ENCODE results near the gene SGPP1.
"Not testable (repeated sequence)": the region's sequence is repeated elsewhere in the genome, so short reads cannot be mapped to it uniquely, and the experiment has no call there.

The SGPP1 gene

GRCh38 chr14:63644741-63645140, 83.1 kb downstream of the SGPP1 start:
- no peak for TF ChIP-seq POLR2AphosphoS5 (IDR thresholded peaks at IDR 0.05; ENCODE audit: low read depth, low read length)
- no peak for TF ChIP-seq POLR2A (IDR thresholded peaks at IDR 0.05; ENCODE audit: low read depth, low read length)
- no peak for TF ChIP-seq TAF1 (IDR thresholded peaks at IDR 0.05; ENCODE audit: borderline replicate concordance, low read depth, low read length)
- DNase-seq (ENCODE audit: insufficient read length) (no peak), FAIRE-seq (no peak)

GRCh38 chr14:63642656-63643382, 85.0 kb downstream of the SGPP1 start:
- TF ChIP-seq TAF1 (IDR thresholded peaks at IDR 0.05; ENCODE audit: borderline replicate concordance, low read depth, low read length): no peak
- no peak for TF ChIP-seq POLR2A (IDR thresholded peaks at IDR 0.05; ENCODE audit: low read depth, low read length)
- FAIRE-seq (peak; percentile 14), DNase-seq (ENCODE audit: insufficient read length) (no peak)

- FAIRE-seq (no peak), DNase-seq (ENCODE audit: insufficient read length) (peak; percentile 58)
- TF ChIP-seq POLR2AphosphoS5 (IDR thresholded peaks at IDR 0.05; ENCODE audit: low read depth, low read length) (no peak), POLR2A (IDR thresholded peaks at IDR 0.05; ENCODE audit: low read depth, low read length) (no peak), TAF1 (IDR thresholded peaks at IDR 0.05; ENCODE audit: borderline replicate concordance, low read depth, low read length) (0 out of 2 replicates have a peak, but pooled peaks have one; percentile 41)
Observed at GRCh38 chr14:63642229-63642611, 85.6 kb downstream of the SGPP1 start.

DNA sequence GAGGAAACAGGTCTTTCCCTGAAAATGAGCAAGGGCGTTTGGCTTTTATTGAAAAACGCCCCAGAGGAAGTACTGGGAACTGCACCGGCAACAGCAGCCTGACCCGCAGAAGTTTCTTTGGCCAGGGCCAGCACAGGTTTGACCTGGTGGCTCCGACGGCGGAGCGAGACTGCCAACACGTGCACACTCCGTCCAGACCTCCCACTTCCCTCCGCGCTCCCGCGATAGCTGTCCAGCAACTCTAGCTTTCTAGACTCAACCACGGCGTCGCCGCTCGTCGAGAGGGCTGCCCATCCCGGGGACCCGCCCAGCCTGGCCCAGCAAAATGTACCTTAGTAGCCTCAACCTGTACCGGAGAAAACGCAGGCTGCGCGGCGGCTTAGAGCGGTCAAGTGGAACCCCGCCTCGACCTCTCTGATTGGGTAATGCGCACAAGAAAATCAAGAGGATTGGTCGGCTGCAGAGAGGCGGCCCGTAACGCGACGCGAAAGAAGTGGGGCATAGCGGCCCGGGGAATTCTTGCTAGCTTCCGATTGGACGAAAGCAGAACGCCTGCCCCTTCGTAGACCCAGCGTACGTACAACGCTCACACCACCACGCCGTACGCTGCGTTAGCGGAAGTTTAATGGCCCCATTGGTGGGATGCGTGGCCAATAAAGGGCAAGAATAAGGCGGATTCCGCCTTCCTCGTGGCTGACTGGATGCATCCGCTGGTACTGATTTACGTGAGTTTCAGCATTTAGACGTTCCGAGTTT, 86.2 kb downstream of the SGPP1 start, which contains the start of gene WDR89:
TSS of gene WDR89 (minus strand) at position 399 of the 756 bp plus-strand sequence. CDS start 41,929 bp downstream, outside the sequence.
- DNase-seq (ENCODE audit: insufficient read length) (peak; percentile 76), FAIRE-seq (peak; percentile 98)
- TF ChIP-seq POLR2A (IDR thresholded peaks at IDR 0.05; ENCODE audit: low read depth, low read length) (peak; percentile 94), POLR2AphosphoS5 (IDR thresholded peaks at IDR 0.05; ENCODE audit: low read depth, low read length) (peak; percentile 93), TAF1 (IDR thresholded peaks at IDR 0.05; ENCODE audit: borderline replicate concordance, low read depth, low read length) (peak; percentile 95)

- no peak for DNase-seq (ENCODE audit: insufficient read length)
- no peak for TF ChIP-seq POLR2AphosphoS5 (IDR thresholded peaks at IDR 0.05; ENCODE audit: low read depth, low read length)
- no peak for TF ChIP-seq TAF1 (IDR thresholded peaks at IDR 0.05; ENCODE audit: borderline replicate concordance, low read depth, low read length)
- no peak for TF ChIP-seq POLR2A (IDR thresholded peaks at IDR 0.05; ENCODE audit: low read depth, low read length)
- FAIRE-seq: no peak
Observed at GRCh38 chr14:63638493-63638892, 89.4 kb downstream of the SGPP1 start.

- FAIRE-seq; DNase-seq (ENCODE audit: insufficient read length): not testable (repeated sequence)
Observed at GRCh38 chr14:63636094-63636635, 91.7 kb downstream of the SGPP1 start.

Data from GM12892 (cell line).